HuH-7 (cell line): ENCODE results near the gene TRIM68.
A peak's percentile ranks its signal among the peaks of the same experiment; 100 is the strongest.

ENCODE experiments used
- DNase-seq: peaks from one replicate; pipeline ENCODE4 v3.0.0; 2011; ENCODE audit warnings: low spot score

Gene TRIM68

DNA sequence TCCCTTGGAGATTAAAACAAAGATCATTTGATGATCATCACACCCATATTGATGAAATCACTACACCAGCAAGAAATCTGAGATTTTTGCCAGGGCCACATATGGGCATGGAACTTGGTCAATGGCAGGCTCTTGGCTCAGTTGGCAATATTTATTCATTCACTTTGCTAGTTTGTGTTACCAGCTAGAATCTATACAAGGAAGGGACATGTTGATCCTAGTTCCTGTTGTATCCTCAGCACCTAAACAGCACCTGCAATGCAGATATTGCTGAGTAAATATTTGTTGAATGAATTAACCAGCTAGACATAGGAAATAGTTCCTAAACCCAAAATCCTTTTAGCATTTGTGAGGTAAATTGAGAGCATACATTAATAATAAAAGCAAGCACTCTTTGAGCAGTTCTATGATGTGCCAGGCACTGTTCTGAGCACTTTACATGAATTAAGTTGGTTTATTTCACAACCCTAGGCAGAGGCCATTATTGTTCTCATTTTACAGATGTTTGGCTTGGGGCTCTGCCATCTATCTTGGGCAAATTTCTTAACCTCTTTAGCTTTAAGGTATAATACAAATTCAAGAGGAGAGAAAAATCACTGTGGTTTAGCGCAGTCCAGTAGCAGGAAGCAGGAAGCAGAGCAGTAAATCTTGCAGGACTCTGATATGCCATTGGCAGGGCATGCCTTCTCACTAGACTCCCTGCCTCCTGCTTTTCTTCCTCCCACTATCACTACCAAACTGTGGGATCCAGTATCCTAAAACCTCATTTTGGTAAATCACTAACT, 1.6 kb downstream of the TRIM68 start:
- DNase-seq: no peak

DNA sequence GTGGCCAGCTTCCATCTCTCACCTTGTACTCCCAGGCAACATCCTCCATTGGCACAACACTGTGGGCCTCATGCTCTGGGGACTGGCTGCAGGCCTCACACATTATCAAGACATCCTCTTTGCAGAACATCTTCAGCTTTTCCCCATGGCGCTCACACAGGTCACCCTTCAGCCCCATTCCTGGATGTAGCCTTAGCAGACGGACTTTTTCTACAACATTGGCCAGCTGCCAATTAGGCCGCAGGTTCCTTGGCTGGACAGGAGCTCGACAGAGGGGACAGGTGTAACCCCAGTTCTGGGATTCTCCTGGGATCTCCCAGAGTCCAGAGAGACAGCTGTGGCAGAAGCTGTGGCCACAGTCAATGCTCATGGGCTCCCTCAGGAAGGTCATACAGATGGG, 3.0 kb downstream of the TRIM68 start:
- no peak for DNase-seq

DNA sequence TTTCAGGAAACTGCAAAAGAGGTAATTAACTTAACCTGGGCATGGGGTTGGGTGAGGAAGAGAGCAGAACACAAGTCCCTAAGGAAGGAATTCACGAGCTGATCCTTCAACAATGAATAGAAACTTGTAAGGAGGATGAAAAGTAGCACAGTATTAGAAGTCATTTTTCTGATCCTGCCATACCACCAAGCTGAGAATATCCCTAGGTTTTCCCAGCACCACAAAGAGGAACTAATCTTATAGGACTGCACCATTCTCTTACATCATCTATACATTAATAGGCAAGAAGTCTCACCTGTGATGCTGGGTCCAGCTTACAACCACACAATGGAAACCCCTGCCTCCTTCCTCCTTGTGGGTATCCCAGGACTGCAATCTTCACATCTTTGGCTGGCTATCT, 14.3 kb downstream of the TRIM68 start, which contains the start of gene OR52I1:
Gene OR52I1 (plus strand): TSS at position 301 of the 400 bp plus-strand sequence. CDS start 0 bp downstream, at position 301.
- no peak for DNase-seq

DNA sequence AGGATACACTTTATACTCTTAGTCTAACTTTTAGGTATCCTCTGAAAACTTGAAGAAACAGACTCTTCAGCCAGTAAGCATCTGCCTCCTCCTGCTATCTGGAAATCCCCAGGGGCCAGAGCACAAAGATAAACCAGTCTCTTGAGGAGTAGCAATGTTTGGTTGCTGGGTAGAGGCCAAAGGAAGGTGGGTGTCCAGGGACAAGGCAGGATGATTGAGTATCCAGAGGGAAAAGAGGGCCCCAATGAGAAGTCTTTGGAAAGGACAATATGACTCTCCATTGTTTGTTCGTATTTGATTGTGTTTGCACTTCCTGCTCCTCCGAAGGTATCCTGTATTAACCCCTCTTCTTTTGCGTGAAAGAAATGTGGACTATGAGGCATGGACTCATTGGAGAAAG, 19.0 kb downstream of the TRIM68 start:
- no peak for DNase-seq

DNA sequence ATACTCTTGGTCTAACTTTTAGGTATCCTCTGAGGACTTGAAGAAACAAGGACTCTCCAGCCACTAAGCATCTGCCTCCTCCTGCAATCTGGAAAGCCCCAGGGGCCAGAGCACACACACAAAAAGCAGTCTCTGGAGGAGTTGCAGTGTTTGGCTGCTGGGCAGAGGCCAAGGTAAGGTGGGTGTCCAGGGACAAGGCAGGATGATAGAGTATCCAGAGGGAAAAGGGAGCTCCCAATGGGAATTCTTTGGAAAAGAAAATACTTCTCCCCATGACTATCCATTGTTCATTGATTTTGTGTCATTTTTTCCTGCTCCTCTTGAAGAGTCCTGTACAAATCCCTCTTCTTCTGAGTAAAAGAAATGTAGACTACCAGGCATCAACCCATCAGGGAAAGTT, 26.6 kb downstream of the TRIM68 start, which contains the start of gene OR52I2:
Gene OR52I2 (plus strand): TSS at position 301 of the 400 bp plus-strand sequence.
- DNase-seq: no peak

DNA sequence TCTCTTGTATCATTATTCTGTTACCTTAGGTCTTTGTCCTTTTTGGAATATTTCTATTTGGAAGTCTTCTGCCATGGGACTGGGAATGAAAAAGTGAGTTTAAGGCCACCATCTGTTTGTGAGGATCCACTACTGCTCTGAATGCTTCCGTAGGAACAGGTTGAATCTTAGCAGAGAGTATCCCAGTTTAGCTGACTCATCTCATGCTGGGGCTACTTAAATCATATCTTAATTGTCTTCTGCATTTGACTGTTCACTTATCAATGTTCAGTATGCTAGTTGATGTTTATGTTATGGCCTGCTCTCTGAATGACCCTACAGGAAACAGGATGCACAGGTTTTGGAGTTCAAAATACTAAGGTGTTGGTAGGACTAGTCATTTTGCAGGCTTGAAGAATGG, 27.9 kb downstream of the TRIM68 start:
- no peak for DNase-seq

DNA sequence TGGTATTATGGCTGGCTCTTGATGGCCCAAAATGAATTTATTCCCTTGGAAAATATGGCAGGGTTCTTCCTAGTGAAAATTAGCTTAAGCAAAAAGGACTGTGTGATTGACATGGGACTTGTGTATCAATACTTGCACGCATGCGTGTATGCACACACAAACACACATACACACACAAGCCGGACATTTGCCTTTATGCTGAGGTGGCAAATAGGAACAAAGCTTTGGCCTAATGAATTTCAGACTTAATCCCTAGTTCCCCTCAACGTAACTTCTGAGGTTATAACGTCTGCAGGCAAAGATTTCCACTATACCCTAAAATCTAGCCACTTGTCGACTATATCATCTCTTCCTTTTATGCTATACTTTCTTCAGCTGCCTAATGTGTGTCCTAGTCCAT, 29.4 kb downstream of the TRIM68 start:
- DNase-seq: no peak

DNA sequence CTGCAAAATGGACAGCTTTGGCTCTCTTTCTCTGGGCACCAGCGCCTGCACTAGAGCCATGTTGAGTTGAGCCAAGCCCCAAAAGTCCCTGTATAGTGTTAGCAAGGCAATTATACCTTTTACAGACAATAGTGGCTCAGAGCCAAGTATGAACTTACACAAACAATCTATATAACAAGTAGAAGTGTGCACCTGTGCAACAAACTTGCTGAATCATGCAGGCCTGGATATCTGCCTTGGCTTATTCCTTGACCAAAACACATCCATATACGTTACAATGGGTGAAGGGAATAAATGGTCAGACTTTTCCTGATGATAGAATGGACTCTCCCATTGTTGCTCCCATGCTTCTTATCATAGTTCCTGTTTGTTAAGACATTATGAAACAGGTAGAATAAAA, 30.3 kb downstream of the TRIM68 start:
- DNase-seq: no peak

DNA sequence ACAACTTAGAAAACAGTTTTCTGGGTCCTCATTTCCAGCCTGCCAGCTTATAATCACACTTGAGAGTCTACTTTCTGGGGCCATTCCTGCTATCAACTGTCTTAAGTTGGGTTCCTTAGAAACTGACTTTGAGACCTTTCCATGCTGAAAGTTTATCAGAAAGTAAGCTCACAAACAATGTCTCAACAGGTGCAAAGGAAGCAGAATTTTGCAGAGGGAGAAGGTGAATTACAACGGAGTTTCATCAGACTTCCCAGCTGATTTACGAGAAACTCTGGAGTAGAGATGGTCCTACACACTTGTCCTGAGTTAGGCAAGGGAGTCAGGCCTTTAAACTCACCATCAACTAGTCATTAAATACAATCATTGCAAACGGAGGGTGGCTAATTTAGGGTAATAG, 31.2 kb downstream of the TRIM68 start:
- DNase-seq: no peak

DNA sequence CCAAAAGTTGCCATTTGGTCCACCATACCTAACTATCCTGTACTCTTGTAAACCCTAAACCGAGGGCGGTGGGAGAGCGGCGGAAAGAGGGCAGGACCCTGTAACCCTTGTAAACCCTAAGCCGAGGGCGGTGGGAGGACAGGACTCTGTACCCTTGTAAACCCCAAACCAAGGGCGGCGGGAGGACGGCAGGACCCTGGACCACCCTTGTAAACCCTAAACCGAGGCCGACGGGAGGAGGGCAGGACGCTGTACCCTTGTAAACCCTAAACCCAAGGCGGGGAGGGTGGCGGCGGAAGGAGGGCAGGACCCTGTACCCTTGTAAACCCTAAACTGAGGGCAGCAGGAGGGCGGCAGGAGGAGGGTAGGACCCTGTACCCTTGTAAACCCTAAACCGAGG, 39.0 kb downstream of the TRIM68 start:
- no peak for DNase-seq

DNA sequence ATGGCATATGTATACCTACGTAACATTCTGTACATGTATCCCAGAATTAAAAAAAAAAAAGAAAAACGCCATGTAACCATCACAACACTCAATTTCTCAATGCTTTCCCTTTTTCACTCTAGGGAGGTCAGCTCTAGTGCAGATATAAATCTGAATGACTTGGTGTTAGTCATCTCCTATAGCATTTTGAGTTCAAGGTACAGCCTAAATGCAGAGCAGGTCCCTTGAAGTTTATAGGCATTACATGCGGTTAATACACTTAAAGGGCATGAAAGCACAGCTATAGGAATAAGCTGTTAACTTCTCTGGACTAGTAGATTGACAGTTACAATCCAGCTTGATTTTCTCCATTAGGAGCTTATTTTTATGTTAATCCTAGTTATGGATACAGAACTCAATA, 42.7 kb downstream of the TRIM68 start:
- no peak for DNase-seq

DNA sequence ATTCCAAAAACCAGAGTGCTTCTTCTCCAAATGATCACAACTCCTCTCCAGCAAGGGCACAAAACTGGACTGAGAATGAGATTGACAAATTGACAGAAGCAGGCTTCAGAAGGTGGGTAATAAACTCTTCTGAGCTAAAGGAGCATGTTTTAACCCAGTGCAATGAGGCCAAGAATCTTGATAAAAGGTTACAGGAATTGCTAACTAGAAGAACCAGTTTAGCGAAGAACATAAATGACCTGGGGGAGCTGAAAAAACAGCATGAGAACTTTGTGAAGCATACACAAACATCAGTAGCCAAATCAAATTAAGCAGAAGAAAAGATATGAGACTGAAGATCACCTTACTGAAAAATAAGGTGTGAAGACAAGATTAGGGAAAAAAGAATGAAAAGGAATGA, 47.6 kb downstream of the TRIM68 start:
- DNase-seq: no peak

DNA sequence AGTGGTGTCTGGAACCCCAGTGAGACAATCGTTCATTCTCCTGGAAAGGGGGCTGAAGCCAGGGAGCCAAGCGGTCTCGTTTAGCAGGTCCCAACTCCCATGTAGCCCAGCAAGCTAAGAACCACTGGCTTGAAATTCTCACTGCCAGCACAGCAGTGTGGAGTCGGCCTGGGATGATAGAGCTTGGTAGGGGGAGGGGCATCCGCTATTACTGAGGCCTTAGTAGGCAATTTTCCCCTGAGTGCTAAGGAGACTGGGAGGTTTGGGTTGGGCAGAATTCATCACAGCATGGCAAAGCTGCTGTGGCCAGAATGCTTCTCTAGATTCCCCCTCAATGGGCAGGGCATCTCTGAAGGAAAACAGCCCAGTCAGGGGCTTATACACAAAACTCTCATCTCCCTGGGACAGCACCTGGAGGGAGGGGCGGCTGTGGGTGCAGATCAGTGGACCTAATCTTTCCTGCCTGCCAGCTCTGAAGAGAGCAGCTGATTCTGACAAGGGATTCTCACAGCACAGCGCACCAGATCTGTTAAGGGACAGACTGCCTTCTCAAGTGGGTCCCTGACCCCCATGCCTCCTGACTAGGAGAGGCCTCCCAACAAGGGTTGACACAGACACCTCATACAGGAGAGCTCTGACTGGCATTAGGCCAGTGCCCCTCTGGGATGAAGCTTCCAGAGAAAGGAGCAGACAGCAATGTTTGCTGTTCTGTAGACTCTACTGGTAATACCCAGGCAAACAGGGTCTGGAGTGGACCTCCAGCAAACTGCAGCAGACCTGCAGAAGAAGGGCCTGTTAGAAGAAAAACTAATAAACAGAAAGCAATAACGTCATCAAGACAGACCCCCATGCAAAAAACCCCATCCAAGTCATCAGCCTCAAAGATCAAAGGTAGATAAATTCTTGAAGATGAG, 48.2 kb downstream of the TRIM68 start:
- no peak for DNase-seq

DNA sequence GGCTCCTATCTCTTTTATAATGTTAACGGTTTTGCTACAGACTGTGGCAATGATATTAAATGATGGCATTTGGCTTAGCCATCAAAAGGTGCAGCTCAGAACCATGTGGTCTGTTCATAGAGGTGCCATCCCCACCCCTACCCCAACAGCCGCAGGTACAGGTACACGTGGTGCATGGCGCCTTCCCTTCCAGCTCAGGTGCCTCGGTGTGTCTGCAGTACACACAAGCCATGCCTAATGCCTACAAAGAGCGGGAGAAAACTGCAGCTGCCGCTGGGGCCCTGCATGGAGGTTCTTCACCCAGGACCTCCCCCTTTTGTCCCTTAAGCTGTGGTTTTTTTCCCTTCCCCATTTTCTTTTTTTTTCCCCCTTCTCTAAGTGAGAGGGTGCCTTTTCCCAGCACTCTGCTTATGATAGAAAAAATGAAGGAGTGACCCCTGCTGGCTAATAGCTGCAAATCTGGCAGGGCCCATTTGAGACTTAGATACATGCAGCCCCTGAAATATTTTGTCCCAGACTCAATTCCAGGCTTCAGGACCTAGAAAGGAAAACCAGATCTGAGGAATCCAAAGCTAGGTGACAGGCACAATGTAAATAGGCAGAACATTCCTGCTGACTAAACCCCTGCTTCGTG, 56.6 kb downstream of the TRIM68 start:
- peak; percentile 4 for DNase-seq
